Measurements from ENCODE around the gene SORCS2. TPM values are rescaled to one million over a fixed set of nuclear protein-coding genes. Genes with fewer than 3 reads are reported as not detected.
"Not testable (repeated sequence)": the region's sequence is repeated elsewhere in the genome, so short reads cannot be mapped to it uniquely, and the experiment has no call there.

SORCS2 gene
- total RNA-seq, 1 experiment from 2014 or later = not detected

DNA sequence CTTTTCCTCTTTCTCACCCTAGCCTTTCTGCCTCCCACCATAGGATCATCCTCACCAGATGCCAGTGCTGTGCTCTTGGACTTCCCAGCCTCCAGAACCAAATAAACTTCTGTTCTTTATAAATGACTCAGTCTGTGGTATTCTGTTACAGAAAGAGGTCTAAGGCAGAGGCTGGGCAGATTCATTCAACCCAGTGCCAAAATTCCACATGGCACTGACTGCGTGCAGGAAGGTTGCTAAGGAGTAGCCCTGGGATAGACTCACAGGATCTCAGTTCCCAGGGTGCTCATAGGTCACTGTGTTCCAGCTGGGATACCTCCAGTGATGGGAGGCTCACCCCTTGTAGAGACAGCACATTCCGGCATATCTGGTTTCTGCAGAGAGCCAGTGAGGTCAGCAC is 22.0 kb downstream of the SORCS2 start:
- no TSS peak for BruUV-seq (replicated peaks)
- H3K27me3 Mint-ChIP-seq (ENCODE audit: unreplicated experiment) = peaks cover 25% of the 10 kb centered on the region
- CTCF ChIA-PET = no interaction called here
- H3K9me3 Mint-ChIP-seq (ENCODE audit: low read depth, unreplicated experiment) = no peaks in the 10 kb centered on the region
- H3K4me3 Mint-ChIP-seq (ENCODE audit: low read depth, unreplicated experiment) = no peak overlapping the region
- intact Hi-C loops (cut with micrococcal nuclease; ENCODE audit: unreplicated experiment) = no loop called here
- TF ChIP-seq, protein P1, sequence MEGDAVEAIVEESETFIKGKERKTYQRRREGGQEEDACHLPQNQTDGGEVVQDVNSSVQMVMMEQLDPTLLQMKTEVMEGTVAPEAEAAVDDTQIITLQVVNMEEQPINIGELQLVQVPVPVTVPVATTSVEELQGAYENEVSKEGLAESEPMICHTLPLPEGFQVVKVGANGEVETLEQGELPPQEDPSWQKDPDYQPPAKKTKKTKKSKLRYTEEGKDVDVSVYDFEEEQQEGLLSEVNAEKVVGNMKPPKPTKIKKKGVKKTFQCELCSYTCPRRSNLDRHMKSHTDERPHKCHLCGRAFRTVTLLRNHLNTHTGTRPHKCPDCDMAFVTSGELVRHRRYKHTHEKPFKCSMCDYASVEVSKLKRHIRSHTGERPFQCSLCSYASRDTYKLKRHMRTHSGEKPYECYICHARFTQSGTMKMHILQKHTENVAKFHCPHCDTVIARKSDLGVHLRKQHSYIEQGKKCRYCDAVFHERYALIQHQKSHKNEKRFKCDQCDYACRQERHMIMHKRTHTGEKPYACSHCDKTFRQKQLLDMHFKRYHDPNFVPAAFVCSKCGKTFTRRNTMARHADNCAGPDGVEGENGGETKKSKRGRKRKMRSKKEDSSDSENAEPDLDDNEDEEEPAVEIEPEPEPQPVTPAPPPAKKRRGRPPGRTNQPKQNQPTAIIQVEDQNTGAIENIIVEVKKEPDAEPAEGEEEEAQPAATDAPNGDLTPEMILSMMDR (IDR thresholded peaks at IDR 0.05; ENCODE audit: unreplicated experiment) = no peak
- no peak for DNase-seq
- H3K36me3 Mint-ChIP-seq (ENCODE audit: insufficient read depth, unreplicated experiment) = no peaks in the 10 kb centered on the region
- H3K27ac Mint-ChIP-seq (ENCODE audit: unreplicated experiment) = no peak overlapping the region
- peaks cover 15% of the 10 kb centered on the region for H3K4me1 Mint-ChIP-seq (ENCODE audit: low read depth, unreplicated experiment)

DNA sequence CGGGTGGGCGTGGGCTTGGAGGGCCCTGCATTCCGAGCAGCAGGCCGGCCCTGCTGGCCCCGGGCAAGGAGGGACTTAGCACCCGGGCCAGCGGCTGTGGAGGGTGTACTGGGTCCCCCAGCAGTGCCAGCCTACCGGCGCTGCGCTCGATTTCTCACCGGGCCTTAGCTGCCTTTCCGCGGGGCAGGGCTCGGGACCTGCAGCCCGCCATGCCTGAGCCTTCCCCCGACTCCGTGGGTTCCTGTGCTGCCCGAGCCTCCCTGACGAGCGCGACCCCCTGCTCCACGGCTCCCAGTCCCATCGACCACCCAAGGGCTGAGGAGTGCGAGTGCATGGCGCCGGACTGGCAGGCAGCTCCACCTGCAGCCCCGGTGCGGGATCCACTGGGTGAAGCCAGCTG is 22.8 kb downstream of the SORCS2 start:
- Mint-ChIP-seq H3K27me3 (ENCODE audit: unreplicated experiment) (peaks cover 33% of the 10 kb centered on the region), H3K4me1 (ENCODE audit: low read depth, unreplicated experiment) (peaks cover 15% of the 10 kb centered on the region)
- H3K9me3 Mint-ChIP-seq (ENCODE audit: low read depth, unreplicated experiment); DNase-seq; BruUV-seq (replicated peaks); intact Hi-C loops (cut with micrococcal nuclease; ENCODE audit: unreplicated experiment); CTCF ChIA-PET; H3K4me3 Mint-ChIP-seq (ENCODE audit: low read depth, unreplicated experiment); H3K36me3 Mint-ChIP-seq (ENCODE audit: insufficient read depth, unreplicated experiment); H3K27ac Mint-ChIP-seq (ENCODE audit: unreplicated experiment): not testable (repeated sequence)

DNA sequence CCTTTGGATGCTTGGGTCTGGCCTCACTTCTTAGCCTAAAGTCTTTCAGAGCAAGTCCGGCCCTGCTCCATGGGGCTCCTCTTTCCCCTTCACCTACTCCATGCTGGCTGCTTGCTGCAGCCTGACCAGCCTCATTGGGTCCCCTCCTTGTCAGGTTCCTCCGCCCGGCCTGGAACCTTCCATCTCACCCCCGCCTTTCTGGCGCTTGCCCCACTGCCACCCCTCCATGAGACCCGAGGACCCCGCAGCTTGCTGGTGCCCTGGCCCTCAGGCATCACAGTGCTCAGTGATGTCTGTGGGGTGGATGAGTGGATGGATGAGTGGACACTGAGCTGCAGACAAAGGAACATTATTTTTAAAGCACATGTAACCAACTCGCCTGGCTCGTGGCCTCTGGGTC is 24.7 kb downstream of the SORCS2 start:
- TF ChIP-seq, protein P1 (IDR thresholded peaks at IDR 0.05; ENCODE audit: unreplicated experiment) = no peak
- Mint-ChIP-seq H3K4me3 (ENCODE audit: low read depth, unreplicated experiment) (no peak overlapping the region), H3K27ac (ENCODE audit: unreplicated experiment) (no peak overlapping the region), H3K36me3 (ENCODE audit: insufficient read depth, unreplicated experiment) (no peaks in the 10 kb centered on the region), H3K27me3 (ENCODE audit: unreplicated experiment) (peaks cover 51% of the 10 kb centered on the region), H3K9me3 (ENCODE audit: low read depth, unreplicated experiment) (no peaks in the 10 kb centered on the region), H3K4me1 (ENCODE audit: low read depth, unreplicated experiment) (peaks cover 15% of the 10 kb centered on the region)
- no TSS peak for BruUV-seq (replicated peaks)
- intact Hi-C loops (cut with micrococcal nuclease; ENCODE audit: unreplicated experiment) = no loop called here
- no peak for DNase-seq
- CTCF ChIA-PET = no interaction called here

DNA sequence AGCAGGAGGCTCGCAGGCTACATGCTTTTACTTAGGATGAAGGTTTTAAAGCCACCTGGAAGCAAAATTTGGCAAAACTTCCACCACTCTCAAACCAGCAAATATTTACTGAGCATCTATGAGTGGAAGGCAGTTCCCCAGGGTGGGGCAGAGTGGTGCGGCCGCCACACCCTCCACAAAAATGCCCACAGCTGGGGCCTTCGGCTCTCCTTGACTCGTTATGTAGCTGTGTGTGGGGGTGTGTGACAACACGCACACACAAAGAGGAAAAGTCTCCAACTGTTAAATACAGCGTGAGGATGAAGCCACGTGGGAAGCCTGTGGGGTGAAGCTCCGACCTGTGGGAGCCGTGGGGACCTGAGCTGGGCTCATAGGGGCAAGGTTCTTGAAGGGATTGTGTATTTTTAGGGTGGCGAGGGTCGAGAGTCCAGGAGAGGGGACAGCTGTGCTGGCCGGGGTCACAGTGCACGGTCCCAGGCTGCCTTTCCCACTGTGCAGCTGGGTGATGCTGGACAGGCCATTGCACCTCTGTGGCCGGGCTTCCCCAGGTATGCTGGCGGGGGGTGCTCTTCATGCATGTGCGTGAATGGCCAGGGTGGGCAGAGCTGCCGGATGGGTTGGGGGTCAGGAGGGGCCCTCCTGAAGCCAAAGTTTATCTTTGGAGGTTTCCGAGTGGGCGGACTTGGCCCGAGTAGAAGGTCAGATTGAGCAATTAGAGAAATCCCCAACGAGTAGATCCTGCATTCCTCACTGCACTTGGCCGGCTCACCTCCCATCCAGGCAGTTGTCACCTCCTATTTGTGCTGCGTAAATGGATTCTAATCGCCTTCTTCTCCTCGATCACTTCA is 25.4 kb downstream of the SORCS2 start:
- H3K9me3 Mint-ChIP-seq (ENCODE audit: low read depth, unreplicated experiment) = no peaks in the 10 kb centered on the region
- peak; percentile 20 for DNase-seq
- CTCF ChIA-PET = no interaction called here
- BruUV-seq (replicated peaks) = no TSS peak
- H3K27me3 Mint-ChIP-seq (ENCODE audit: unreplicated experiment) = peaks cover 57% of the 10 kb centered on the region
- no peak overlapping the region for H3K4me3 Mint-ChIP-seq (ENCODE audit: low read depth, unreplicated experiment)
- H3K36me3 Mint-ChIP-seq (ENCODE audit: insufficient read depth, unreplicated experiment) = no peaks in the 10 kb centered on the region
- intact Hi-C loops (cut with micrococcal nuclease; ENCODE audit: unreplicated experiment) = no loop called here
- peaks cover 15% of the 10 kb centered on the region for H3K4me1 Mint-ChIP-seq (ENCODE audit: low read depth, unreplicated experiment)
- peak overlapping the region; percentile 35 for H3K27ac Mint-ChIP-seq (ENCODE audit: unreplicated experiment)
- TF ChIP-seq, protein P1 (IDR thresholded peaks at IDR 0.05; ENCODE audit: unreplicated experiment) = no peak

DNA sequence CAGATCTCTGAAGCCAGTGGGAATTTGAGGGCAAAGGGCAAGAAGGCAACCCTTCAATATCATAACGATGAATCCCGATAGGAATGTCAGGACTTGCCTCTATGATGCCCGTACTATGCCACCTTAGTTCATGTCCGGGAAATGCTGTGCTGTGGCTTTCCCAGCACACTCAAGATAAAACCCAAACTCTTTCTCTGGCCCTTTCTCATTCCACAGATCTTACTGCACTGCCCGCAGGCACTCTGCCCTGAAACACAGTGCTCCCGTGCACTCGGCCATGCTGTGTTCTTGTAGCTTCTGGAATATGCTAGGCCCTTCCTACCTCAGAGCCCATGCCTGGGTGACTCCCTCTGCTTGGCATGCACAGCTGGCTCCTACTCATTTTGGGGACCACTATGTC is 26.3 kb downstream of the SORCS2 start:
- Mint-ChIP-seq H3K27ac (ENCODE audit: unreplicated experiment) (no peak overlapping the region), H3K4me1 (ENCODE audit: low read depth, unreplicated experiment) (peaks cover 15% of the 10 kb centered on the region), H3K36me3 (ENCODE audit: insufficient read depth, unreplicated experiment) (no peaks in the 10 kb centered on the region), H3K27me3 (ENCODE audit: unreplicated experiment) (peaks cover 60% of the 10 kb centered on the region), H3K4me3 (ENCODE audit: low read depth, unreplicated experiment) (no peak overlapping the region), H3K9me3 (ENCODE audit: low read depth, unreplicated experiment) (no peaks in the 10 kb centered on the region)
- TF ChIP-seq, protein P1 (IDR thresholded peaks at IDR 0.05; ENCODE audit: unreplicated experiment) = no peak
- intact Hi-C loops (cut with micrococcal nuclease; ENCODE audit: unreplicated experiment) = no loop called here
- DNase-seq = no peak
- CTCF ChIA-PET = no interaction called here
- BruUV-seq (replicated peaks) = no TSS peak
